ENCODE results near the gene UMAD1. TPM values are rescaled to one million over a fixed set of nuclear protein-coding genes. Genes with fewer than 3 reads are reported as not detected.

The UMAD1 gene
- polyA plus RNA-seq, 1 of the 3 experiments (the other 2 are of a cell fraction) = 13.9 TPM

DNA sequence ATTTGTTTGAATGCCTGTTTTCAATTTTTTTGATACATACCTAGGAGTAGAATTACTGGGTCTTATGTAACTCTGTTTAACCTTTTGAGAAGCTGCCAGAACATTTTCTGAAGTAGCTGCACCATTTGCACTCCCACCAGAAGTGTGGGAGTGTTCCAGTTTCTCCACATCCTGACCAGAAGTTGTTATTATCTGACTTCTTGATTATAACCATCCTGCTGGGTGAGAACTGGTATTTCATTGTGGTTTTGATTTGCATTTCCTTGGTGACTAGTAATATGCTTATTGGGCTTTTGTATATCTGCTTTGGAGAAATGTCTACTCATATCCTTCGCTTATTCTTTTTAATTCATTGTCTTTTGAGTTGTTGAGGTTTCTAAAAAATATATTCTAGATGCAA lies 210.8 kb downstream of the UMAD1 start:
- DNase-seq = no peak
- no peaks in the 10 kb centered on the region for H3K27me3 ChIP-seq (ENCODE audit: insufficient read depth)
- no peaks in the 10 kb centered on the region for H3K4me1 ChIP-seq (ENCODE audit: control insufficient read depth in 1 of 2, insufficient read depth in 2 of 2, low read depth in 1 of 2, low read length in 1 of 2)
- ChIA-PET POLR2A (no interaction called here), CTCF (no interaction called here)
- H3K27ac ChIP-seq (ENCODE audit: low read depth in 2 of 2, low read length in 1 of 2) = no peak overlapping the region
- H3K9ac ChIP-seq = no peak overlapping the region
- H2AFZ ChIP-seq (ENCODE audit: low read depth) = no peak overlapping the region
- 0 out of 2 replicates have a peak, but pooled peaks cover 10% of the 10 kb centered on the region for H3K9me3 ChIP-seq
- no peak overlapping the region for H3K4me3 ChIP-seq (ENCODE audit: low read depth in 2 of 2, low read length in 1 of 2)
- WGBS (ENCODE audit: low lambda C conversion rate) = 82% methylated on average over 1 of the region's 1 CpG
- no peaks in the 10 kb centered on the region for H3K79me2 ChIP-seq (ENCODE audit: insufficient read depth)
- H3K4me2 ChIP-seq = no peak overlapping the region
- H3F3A ChIP-seq (replicated peaks; ENCODE audit: insufficient read depth) = no peaks in the 10 kb centered on the region
- H3K9me2 ChIP-seq = no peaks in the 10 kb centered on the region
- no peak for TF ChIP-seq ELF1 (IDR thresholded peaks at IDR 0.05)
- TF ChIP-seq EP300 (IDR thresholded peaks at IDR 0.05; ENCODE audit: borderline replicate concordance in 1 of 2, low read depth in 1 of 2, low read length in 1 of 2) = no peak
- TF ChIP-seq, protein P1, sequence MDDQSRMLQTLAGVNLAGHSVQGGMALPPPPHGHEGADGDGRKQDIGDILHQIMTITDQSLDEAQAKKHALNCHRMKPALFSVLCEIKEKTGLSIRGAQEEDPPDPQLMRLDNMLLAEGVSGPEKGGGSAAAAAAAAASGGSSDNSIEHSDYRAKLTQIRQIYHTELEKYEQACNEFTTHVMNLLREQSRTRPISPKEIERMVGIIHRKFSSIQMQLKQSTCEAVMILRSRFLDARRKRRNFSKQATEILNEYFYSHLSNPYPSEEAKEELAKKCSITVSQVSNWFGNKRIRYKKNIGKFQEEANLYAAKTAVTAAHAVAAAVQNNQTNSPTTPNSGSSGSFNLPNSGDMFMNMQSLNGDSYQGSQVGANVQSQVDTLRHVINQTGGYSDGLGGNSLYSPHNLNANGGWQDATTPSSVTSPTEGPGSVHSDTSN (IDR thresholded peaks at IDR 0.05) = no peak
- TF ChIP-seq, protein P2, sequence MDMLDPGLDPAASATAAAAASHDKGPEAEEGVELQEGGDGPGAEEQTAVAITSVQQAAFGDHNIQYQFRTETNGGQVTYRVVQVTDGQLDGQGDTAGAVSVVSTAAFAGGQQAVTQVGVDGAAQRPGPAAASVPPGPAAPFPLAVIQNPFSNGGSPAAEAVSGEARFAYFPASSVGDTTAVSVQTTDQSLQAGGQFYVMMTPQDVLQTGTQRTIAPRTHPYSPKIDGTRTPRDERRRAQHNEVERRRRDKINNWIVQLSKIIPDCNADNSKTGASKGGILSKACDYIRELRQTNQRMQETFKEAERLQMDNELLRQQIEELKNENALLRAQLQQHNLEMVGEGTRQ (IDR thresholded peaks at IDR 0.05; ENCODE audit: borderline replicate concordance, low read depth, low read length) = no peak
- no peak for TF ChIP-seq GABPA (IDR thresholded peaks at IDR 0.05; ENCODE audit: low read depth)
- TF ChIP-seq YY1 (IDR thresholded peaks at IDR 0.05; ENCODE audit: low read depth) = no peak
- no peak for TF ChIP-seq RXRA (IDR thresholded peaks at IDR 0.05; ENCODE audit: borderline replicate concordance, low read depth)
- TF ChIP-seq POLR2AphosphoS5 (IDR thresholded peaks at IDR 0.05; ENCODE audit: low read depth, low read length) = no peak
- H3K36me3 ChIP-seq (replicated peaks in 1 of 2; ENCODE audit: control insufficient read depth in 1 of 2, insufficient read depth in 2 of 2, low read length in 1 of 2) = peaks cover 0 to 4% of the 10 kb centered on the region in 2 experiments
- no peaks in the 10 kb centered on the region for H4K20me1 ChIP-seq (ENCODE audit: insufficient read depth)

DNA sequence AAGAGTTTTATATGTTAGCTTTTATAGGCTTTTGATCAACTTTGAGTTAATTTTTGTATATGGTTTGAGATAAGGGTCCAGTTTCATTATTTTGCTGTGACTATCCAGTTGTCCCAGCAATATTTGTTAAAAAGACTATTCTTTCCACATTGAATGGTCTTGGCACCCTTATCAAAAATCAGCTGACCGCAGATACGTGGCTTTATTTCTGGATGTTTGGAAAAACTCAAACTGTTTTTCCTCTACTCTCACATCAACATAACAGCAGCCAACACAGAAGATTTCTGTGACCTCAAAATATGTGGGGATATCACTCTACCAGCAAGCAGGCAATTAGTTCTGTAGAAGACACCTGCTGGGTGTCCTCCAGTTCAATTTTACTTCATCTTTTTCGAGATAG lies 211.4 kb downstream of the UMAD1 start:
- Histone ChIP-seq H3K27me3 (ENCODE audit: insufficient read depth) (no peaks in the 10 kb centered on the region), H3K27ac (ENCODE audit: low read depth in 2 of 2, low read length in 1 of 2) (no peak overlapping the region), H2AFZ (ENCODE audit: low read depth) (no peak overlapping the region), H4K20me1 (ENCODE audit: insufficient read depth) (no peaks in the 10 kb centered on the region), H3K9me2 (no peaks in the 10 kb centered on the region), H3K4me3 (ENCODE audit: low read depth in 2 of 2, low read length in 1 of 2) (no peak overlapping the region), H3K36me3 (replicated peaks in 1 of 2; ENCODE audit: control insufficient read depth in 1 of 2, insufficient read depth in 2 of 2, low read length in 1 of 2) (peaks cover 0 to 4% of the 10 kb centered on the region in 2 experiments), H3K9me3 (0 out of 2 replicates have a peak, but pooled peaks cover 10% of the 10 kb centered on the region), H3K9ac (no peak overlapping the region), H3K4me2 (no peak overlapping the region), H3K4me1 (ENCODE audit: control insufficient read depth in 1 of 2, insufficient read depth in 2 of 2, low read depth in 1 of 2, low read length in 1 of 2) (no peaks in the 10 kb centered on the region), H3K79me2 (ENCODE audit: insufficient read depth) (no peaks in the 10 kb centered on the region), H3F3A (replicated peaks; ENCODE audit: insufficient read depth) (no peaks in the 10 kb centered on the region)
- DNase-seq = no peak
- 70% methylated on average over 3 of the region's 3 CpGs for WGBS (ENCODE audit: low lambda C conversion rate)
- ChIA-PET POLR2A (no interaction called here), CTCF (no interaction called here)
- TF ChIP-seq TAF1 (IDR thresholded peaks at IDR 0.05; ENCODE audit: borderline replicate concordance, low read depth, low read length) (no peak), POLR2AphosphoS5 (IDR thresholded peaks at IDR 0.05; ENCODE audit: low read depth, low read length) (no peak), RAD21 (IDR thresholded peaks at IDR 0.05; ENCODE audit: low read length) (no peak), FOXJ3 (CRISPR knock-in tag; IDR thresholded peaks at IDR 0.05) (no peak), RFX5 (IDR thresholded peaks at IDR 0.05; ENCODE audit: low read length) (no peak), EP300 (IDR thresholded peaks at IDR 0.05; ENCODE audit: borderline replicate concordance in 1 of 2, low read depth in 1 of 2, low read length in 1 of 2) (no peak), YY1 (IDR thresholded peaks at IDR 0.05; ENCODE audit: low read depth) (no peak), CHD2 (IDR thresholded peaks at IDR 0.05; ENCODE audit: low read length, partially characterized antibody) (no peak), FOSL2 (IDR thresholded peaks at IDR 0.05; ENCODE audit: borderline replicate concordance, low read depth) (no peak), SMC3 (IDR thresholded peaks at IDR 0.05; ENCODE audit: low read depth, low read length) (no peak), USF1 (IDR thresholded peaks at IDR 0.05; ENCODE audit: borderline replicate concordance, low read depth) (no peak), GATA2 (CRISPR knock-in tag; IDR thresholded peaks at IDR 0.05) (no peak), FOXM1 (IDR thresholded peaks at IDR 0.05; ENCODE audit: low read depth) (no peak), EZH2phosphoT487 (IDR thresholded peaks at IDR 0.05; ENCODE audit: borderline replicate concordance, low read depth) (no peak), JUND (IDR thresholded peaks at IDR 0.05) (no peak)
- TF ChIP-seq, protein P1 (IDR thresholded peaks at IDR 0.05) = no peak
